ENCODE data around the gene GGT6.
"Not testable (repeated sequence)": the region's sequence is repeated elsewhere in the genome, so short reads cannot be mapped to it uniquely, and the experiment has no call there.

GGT6 gene

DNA sequence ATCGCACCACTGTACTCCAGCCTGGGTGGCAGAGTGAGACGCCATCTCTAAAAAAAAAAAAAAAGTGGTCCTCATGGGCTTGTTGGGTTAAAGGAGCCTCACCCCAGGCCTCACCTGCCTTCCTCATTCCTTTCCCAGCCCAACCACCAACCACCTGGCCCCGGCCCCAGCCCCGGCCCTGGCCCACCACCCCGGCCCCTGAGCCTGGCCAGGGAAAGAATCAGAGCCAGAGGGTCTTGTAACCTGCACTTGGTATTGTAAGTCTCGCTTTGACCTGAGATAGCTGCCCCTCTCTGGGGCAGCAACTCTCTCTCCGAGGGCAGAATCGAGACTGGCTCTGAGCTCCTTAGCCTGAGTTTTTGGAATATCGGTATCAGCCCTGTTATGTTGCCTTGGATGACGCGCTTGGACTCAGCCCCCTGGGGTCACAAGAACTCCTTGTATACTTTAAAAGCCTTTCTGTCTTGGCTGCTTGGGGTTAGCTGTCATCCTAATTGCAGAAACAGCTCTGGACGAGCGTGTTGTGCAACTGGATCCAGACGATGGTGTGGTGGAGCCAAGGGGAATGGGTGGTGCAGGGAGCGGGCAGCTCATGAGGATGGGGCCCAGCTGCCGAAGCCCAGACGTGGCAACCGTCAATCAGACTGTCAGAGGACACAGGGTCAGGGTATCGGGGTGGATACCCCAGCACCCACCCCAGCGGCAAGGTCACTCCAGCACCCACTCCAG lies 38.6 kb upstream of the GGT6 start:
- TF ChIP-seq, protein P1, sequence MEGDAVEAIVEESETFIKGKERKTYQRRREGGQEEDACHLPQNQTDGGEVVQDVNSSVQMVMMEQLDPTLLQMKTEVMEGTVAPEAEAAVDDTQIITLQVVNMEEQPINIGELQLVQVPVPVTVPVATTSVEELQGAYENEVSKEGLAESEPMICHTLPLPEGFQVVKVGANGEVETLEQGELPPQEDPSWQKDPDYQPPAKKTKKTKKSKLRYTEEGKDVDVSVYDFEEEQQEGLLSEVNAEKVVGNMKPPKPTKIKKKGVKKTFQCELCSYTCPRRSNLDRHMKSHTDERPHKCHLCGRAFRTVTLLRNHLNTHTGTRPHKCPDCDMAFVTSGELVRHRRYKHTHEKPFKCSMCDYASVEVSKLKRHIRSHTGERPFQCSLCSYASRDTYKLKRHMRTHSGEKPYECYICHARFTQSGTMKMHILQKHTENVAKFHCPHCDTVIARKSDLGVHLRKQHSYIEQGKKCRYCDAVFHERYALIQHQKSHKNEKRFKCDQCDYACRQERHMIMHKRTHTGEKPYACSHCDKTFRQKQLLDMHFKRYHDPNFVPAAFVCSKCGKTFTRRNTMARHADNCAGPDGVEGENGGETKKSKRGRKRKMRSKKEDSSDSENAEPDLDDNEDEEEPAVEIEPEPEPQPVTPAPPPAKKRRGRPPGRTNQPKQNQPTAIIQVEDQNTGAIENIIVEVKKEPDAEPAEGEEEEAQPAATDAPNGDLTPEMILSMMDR (IDR thresholded peaks at IDR 0.05) = no peak
- peak overlapping the region; percentile 62 for H3K4me3 Mint-ChIP-seq

DNA sequence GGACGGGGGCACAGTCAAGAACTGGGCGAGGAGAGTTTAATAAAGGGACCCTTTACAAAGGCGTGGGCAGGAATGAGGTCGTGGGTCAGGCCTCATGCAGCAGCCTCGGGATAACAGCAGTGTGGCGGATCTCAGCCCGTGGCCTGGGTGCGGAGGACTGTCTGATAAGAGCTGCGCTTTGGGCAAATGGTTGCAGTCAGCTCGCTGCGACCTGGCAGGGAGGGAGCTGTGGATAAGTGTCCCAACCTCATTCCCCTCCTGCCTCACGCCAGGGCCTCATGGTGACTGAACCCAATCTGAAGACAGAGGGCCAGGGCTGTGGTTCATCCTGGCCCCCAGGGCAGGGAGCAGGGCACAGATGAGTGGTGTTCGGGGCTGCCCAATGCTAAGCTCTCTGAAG lies 37.6 kb upstream of the GGT6 start:
- peaks cover 9% of the 10 kb centered on the region for H3K36me3 Mint-ChIP-seq (ENCODE audit: low read depth)
- no peak for DNase-seq
- peaks cover 71% of the 10 kb centered on the region for H3K4me1 Mint-ChIP-seq
- no peaks in the 10 kb centered on the region for H3K9me3 Mint-ChIP-seq
- no peak overlapping the region for H3K4me3 Mint-ChIP-seq
- H3K27me3 Mint-ChIP-seq (ENCODE audit: low read depth, poor library complexity) = peaks cover 7% of the 10 kb centered on the region
- TF ChIP-seq, protein P1 (IDR thresholded peaks at IDR 0.05) = no peak
- peak overlapping the region; percentile 15 for H3K27ac Mint-ChIP-seq

More for the DNA sequence above, 38.6 kb upstream of the GGT6 start:
- no peak for DNase-seq
- H3K27me3 Mint-ChIP-seq (ENCODE audit: low read depth, poor library complexity) = peaks cover 7% of the 10 kb centered on the region
- H3K27ac Mint-ChIP-seq = peak overlapping the region; percentile 24
- H3K36me3 Mint-ChIP-seq (ENCODE audit: low read depth) = peaks cover 10% of the 10 kb centered on the region
- peaks cover 74% of the 10 kb centered on the region for H3K4me1 Mint-ChIP-seq
- no peaks in the 10 kb centered on the region for H3K9me3 Mint-ChIP-seq

DNA sequence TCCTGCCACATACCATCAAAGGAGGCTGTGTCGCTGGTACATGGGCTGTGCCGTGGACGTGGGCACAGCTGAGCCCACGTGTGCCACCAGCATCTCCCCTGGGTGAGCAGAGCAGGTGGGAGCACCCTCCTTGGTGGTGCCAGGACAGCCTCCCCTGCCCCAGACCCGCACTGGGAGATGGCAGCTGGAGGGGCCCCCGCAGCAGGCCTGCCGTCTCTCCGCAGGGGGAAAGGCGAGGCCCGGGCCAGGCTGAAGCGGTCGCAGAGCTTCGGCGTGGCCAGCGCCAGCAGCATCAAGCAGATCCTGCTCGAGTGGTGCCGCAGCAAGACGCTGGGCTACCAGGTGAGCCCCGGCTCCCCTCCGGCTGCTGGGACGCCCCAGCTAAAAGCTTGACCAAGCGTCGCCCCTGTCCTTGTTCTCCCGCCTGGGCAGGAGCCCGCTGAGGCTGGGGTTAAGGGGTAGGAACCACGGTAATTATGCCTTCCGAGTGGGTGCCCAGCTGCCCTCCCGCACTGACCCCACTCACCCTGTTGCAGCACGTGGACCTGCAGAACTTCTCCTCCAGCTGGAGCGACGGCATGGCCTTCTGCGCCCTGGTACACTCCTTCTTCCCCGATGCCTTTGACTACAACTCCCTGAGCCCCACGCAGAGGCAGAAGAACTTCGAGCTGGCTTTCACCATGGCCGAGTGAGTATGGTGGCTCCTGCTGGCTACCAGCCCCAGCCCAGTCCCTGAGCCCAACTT lies 36.4 kb upstream of the GGT6 start:
- TF ChIP-seq, protein P1 (IDR thresholded peaks at IDR 0.05) = no peak
- Mint-ChIP-seq H3K4me1 (peaks cover 73% of the 10 kb centered on the region), H3K27ac (no peak overlapping the region), H3K36me3 (ENCODE audit: low read depth) (peaks cover 9% of the 10 kb centered on the region), H3K9me3 (no peaks in the 10 kb centered on the region), H3K4me3 (no peak overlapping the region), H3K27me3 (ENCODE audit: low read depth, poor library complexity) (peaks cover 7% of the 10 kb centered on the region)
- no peak for DNase-seq

DNA sequence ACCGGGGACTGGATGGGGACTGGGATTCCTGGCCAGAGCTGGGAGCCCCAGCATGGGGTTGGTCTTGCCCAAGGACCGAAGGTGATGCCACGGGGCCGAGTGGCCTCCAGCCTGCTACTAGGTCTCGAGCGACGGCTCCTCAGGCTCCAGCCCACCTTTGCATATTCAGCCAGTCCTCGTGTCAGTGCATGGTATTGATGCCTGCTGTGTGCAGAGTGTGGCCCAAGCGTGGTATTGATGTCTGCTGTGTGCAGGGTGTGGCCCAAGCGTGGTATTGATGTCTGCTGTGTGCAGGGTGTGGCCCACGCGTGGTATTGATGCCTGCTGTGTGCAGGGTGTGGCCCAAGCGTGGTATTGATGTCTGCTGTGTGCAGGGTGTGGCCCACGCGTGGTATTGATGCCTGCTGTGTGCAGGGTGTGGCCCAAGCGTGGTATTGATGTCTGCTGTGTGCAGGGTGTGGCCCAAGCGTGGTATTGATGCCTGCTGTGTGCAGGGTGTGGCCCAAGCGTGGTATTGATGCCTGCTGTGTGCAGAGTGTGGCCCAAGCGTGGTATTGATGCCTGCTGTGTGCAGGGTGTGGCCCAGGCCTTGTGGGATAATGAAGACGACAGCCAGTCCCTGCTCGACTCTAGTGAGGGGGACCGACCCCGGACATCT lies 35.4 kb upstream of the GGT6 start:
- DNase-seq; H3K4me3 Mint-ChIP-seq; H3K27me3 Mint-ChIP-seq (ENCODE audit: low read depth, poor library complexity); H3K27ac Mint-ChIP-seq; H3K9me3 Mint-ChIP-seq; H3K36me3 Mint-ChIP-seq (ENCODE audit: low read depth): not testable (repeated sequence)
- H3K4me1 Mint-ChIP-seq = peaks cover 70% of the 10 kb centered on the region

DNA sequence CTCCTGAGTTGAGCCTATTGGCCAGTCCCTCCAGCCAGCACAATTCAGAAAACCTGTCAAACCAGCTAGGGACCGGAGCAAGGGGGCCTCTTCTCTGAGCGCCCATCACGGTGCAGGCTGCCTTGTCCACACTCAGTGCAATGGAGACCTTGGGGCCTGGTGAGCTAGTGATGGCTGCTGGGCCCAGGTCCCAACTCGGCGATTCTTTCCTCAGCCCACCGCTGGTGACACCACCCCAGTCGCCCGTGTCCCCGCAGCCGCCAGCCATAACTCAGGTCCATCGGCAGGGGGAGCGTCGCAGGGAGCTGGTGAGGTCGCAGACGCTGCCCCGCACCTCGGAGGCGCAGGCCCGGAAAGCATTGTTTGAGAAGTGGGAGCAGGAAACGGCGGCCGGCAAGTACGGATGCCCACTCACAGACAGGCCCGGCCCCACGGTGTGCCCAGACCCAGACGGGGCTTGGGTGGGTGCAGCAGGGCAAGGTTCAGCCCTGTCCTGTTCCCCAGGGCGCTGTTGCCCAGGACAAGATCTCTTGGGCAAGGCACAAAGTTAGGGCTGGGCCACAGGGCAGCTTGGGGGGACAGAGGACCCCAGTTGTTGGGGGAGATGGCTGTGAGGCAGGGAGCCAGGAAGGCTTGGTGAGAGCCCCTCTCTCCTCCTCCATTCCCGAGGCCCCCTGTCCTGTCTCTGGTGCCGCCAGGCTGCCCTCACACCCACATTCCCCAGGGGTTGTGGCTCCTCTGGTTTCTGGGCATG lies 34.7 kb upstream of the GGT6 start:
- TF ChIP-seq, protein P1 (IDR thresholded peaks at IDR 0.05) = peak; percentile 50
- Mint-ChIP-seq H3K4me1 (peaks cover 70% of the 10 kb centered on the region), H3K27ac (no peak overlapping the region), H3K4me3 (no peak overlapping the region), H3K9me3 (no peaks in the 10 kb centered on the region), H3K27me3 (ENCODE audit: low read depth, poor library complexity) (peaks cover 13% of the 10 kb centered on the region), H3K36me3 (ENCODE audit: low read depth) (peaks cover 9% of the 10 kb centered on the region)
- peak; percentile 79 for DNase-seq

DNA sequence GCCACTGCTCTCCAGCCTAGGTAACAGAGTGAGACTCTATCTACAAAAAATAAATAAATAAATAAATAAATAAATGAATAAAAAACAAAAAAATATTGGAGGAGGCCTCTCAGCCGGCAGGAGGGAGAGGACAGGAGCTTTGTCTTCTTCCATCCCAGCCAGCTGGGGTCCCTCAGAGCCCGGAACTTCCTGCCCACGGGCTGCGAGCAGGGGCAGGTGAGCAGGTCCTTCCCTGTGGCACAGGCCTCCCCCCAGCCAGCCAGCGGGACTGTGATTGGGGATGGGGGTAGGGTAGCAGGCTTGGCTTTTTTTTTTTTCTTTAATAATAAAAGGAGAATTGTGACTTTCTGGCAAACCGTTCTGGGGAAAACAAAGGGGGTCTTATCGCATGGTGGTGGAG lies 34.0 kb upstream of the GGT6 start:
- DNase-seq = no peak
- H3K4me3 Mint-ChIP-seq = no peak overlapping the region
- no peaks in the 10 kb centered on the region for H3K9me3 Mint-ChIP-seq
- H3K4me1 Mint-ChIP-seq = peaks cover 68% of the 10 kb centered on the region
- H3K27me3 Mint-ChIP-seq (ENCODE audit: low read depth, poor library complexity) = peaks cover 17% of the 10 kb centered on the region
- peaks cover 9% of the 10 kb centered on the region for H3K36me3 Mint-ChIP-seq (ENCODE audit: low read depth)
- H3K27ac Mint-ChIP-seq = no peak overlapping the region
- TF ChIP-seq, protein P1 (IDR thresholded peaks at IDR 0.05) = no peak
